K562 (cell line): ENCODE measurements around the gene SNAPC2. TPM values are rescaled to one million over a fixed set of nuclear protein-coding genes. Genes with fewer than 3 reads are reported as not detected.
A peak's percentile ranks its signal among the peaks of the same experiment; 100 is the strongest.

Experiments
- ATAC-seq: fragments of 200-7000 bp; cut with Tn5 transposase; 3 replicates; pipeline ENCODE4 v1.9.1; 2020; ENCODE audit warnings: moderate library complexity
- BruUV-seq: library from RNA; stranded (reverse); fragments of 400-500 nt; replicated peaks from 2 replicates; lab custom pipeline; 2021; lab: Mats Ljungman, UMichigan
- CTCF ChIA-PET: fragments of 300-600 bp; formaldehyde crosslinking; extraction: SDS; loops from one replicate; lab custom pipeline; 2021; ENCODE audit warnings: low intra/inter-chr PET ratio; lab: Yijun Ruan, JAX
- POLR2A ChIA-PET: fragments of 300-600, 350-650 bp; sonication (Branson Sonifier 250); formaldehyde crosslinking; extraction: SDS; loops from one replicate; lab custom pipeline; 2021; ENCODE audit warnings: antibody characterized with exemption, inconsistent platforms; lab: Yijun Ruan, JAX
- DNase-seq, 4 experiments: peaks; one replicate each; pipeline versions ENCODE4 v3.0.0 to v3.0.0-alpha.2; 2011 to 2018; ENCODE audit warnings: low spot score in 3 of 4, mixed read lengths in 3 of 4; ENCODE audit errors: extremely low read depth in 1 of 4
- FAIRE-seq: peaks from 2 replicates; lab custom pipeline; 2011; peaks lifted over from hg19 to GRCh38; lab: Jason Lieb, UNC
- H2AFZ ChIP-seq: 2 replicates; pipeline ENCODE4 v1.6.0; 2011; ENCODE audit warnings: low read depth, low read length, control low read depth, inconsistent platforms
- H3K27ac ChIP-seq: fragments of 200-600 bp; 3 replicates; pipeline ENCODE4 v1.8.0; 2011; ENCODE audit warnings: low read depth, mild to moderate bottlenecking, control low read depth, inconsistent platforms, low read length, moderate library complexity, mixed read lengths; ENCODE audit errors: extremely low read depth
- H3K27me3 ChIP-seq, 2 experiments: fragments of 300-600 bp in 1 of 2; 2 replicates in 1 of 2; 3 replicates in 1 of 2; pipeline versions ENCODE4 v1.6.0 to v1.8.0; 2011; ENCODE audit warnings: inconsistent platforms in 2 of 2, low read length in 2 of 2, mild to moderate bottlenecking in 1 of 2, mixed read lengths in 1 of 2, moderate library complexity in 1 of 2; ENCODE audit not compliant: control insufficient read depth in 2 of 2, insufficient read depth in 2 of 2
- H3K36me3 ChIP-seq: fragments of 300-600 bp; 3 replicates; pipeline ENCODE4 v1.8.0; 2011; ENCODE audit warnings: mild to moderate bottlenecking, low read length, inconsistent platforms; ENCODE audit not compliant: control insufficient read depth, insufficient read depth
- H3K4me1 ChIP-seq, 2 experiments: fragments of 200-600 bp in 1 of 2; replicated peaks in 1 of 2; 2 replicates in 1 of 2; 3 replicates in 1 of 2; pipeline versions ENCODE4 v1.5.1 to v1.8.0; 2011; ENCODE audit warnings: inconsistent platforms in 2 of 2, low read length in 2 of 2, mild to moderate bottlenecking in 1 of 2, mixed read lengths in 1 of 2, moderate library complexity in 1 of 2; ENCODE audit not compliant: control insufficient read depth in 2 of 2, insufficient read depth in 2 of 2
- H3K4me2 ChIP-seq: 2 replicates; pipeline ENCODE4 v1.6.1; 2011; ENCODE audit warnings: low read length, control low read depth, inconsistent platforms, mixed read lengths; ENCODE audit not compliant: insufficient read depth
- H3K4me3 ChIP-seq: fragments of 200-600 bp; sonication (generic), shearing (Covaris generic); 2 replicates; pipeline ENCODE4 v1.5.1; 2016; ENCODE audit warnings: control low read depth, inconsistent platforms
- H3K79me2 ChIP-seq: fragments of 200-600 bp; 3 replicates; pipeline ENCODE4 v1.8.0; 2011; ENCODE audit warnings: low read length, inconsistent platforms; ENCODE audit not compliant: control insufficient read depth, insufficient read depth
- H3K9ac ChIP-seq, 2 experiments: 2 replicates each; pipeline versions ENCODE4 v1.6.0 to v1.6.1; 2011; ENCODE audit warnings: low read depth in 2 of 2, low read length in 2 of 2, control low read depth in 1 of 2, inconsistent platforms in 1 of 2, mild to moderate bottlenecking in 1 of 2, mixed read lengths in 1 of 2; ENCODE audit not compliant: insufficient read depth in 1 of 2
- H3K9me1 ChIP-seq: one replicate; pipeline ENCODE4 v1.6.0; 2011; ENCODE audit warnings: inconsistent platforms, mild to moderate bottlenecking, low read length, moderate library complexity; ENCODE audit not compliant: control insufficient read depth, insufficient read depth
- H3K9me3 ChIP-seq: replicated peaks from 2 replicates; pipeline ENCODE4 v1.5.1; 2011; ENCODE audit warnings: low read depth, low read length, inconsistent platforms; ENCODE audit not compliant: control insufficient read depth, insufficient read depth
- H4K20me1 ChIP-seq: replicated peaks from 2 replicates; pipeline ENCODE4 v1.6.1; 2011; ENCODE audit warnings: low read length, inconsistent platforms, mixed read lengths; ENCODE audit not compliant: control insufficient read depth, insufficient read depth
- POLR2G ChIP-seq: fragments of 200-400 bp; formaldehyde crosslinking; IDR thresholded peaks from 2 replicates; pipeline ENCODE4 v1.6.1; 2017; ENCODE audit warnings: low read depth, mild to moderate bottlenecking, antibody characterized with exemption, low read length, moderate library complexity
- RBFOX2 ChIP-seq: fragments of 200-400 bp; formaldehyde crosslinking; IDR thresholded peaks from 2 replicates; pipeline ENCODE4 v1.6.1; 2017; ENCODE audit warnings: low read depth, mild to moderate bottlenecking, low read length, moderate library complexity
- SMAD2 ChIP-seq: fragments of 150-350 bp; IDR thresholded peaks from 2 replicates; pipeline ENCODE4 v1.6.1; 2014; ENCODE audit warnings: low read depth, mild to moderate bottlenecking, low read length
- ZNF133 ChIP-seq: fragments of 250-450 bp; sonication (Bioruptor Pico); IDR thresholded peaks from 2 replicates; pipeline ENCODE4 v1.4.0; 2020; ENCODE audit warnings: mild to moderate bottlenecking
- WGBS: fragments of 100-300 bp; shearing (Covaris generic); methylation state at CpG from one replicate; pipeline ENCODE4 v1.1.6; 2016; ENCODE audit warnings: low coverage, mixed read lengths; ENCODE audit not compliant: insufficient coverage; ENCODE audit errors: missing lambda C conversion rate; 5-methylcytosine and 5-hydroxymethylcytosine counted together
- in situ Hi-C: fragments of 300-500 bp; cut with MboI; formaldehyde crosslinking; loops from 4 replicates; pipeline ENCODE4 v1.15.0; 2018; ENCODE audit warnings: inconsistent platforms, mixed read lengths
- intact Hi-C: fragments of 100-400 bp; cut with micrococcal nuclease; formaldehyde crosslinking; loops from 2 replicates; pipeline ENCODE4 v1.14.2; 2022
- polyA plus RNA-seq, 8 experiments: library from polyadenylated mRNA; depleted of rRNA in 4 of 8; stranded (reverse) in 5 of 8; unstranded in 3 of 8; fragments of >200 nt; fragmentation: Nextera tagmentation in 2 of 8; fragmentation: Illumina TruSeq in 1 of 8; extraction: Ambion mirVana in 2 of 8; extraction: Trizol in 1 of 8; gene quantifications; 2 replicates each; pipeline versions ENCODE4 v1.2.1 to v1.2.3, GENCODE V29; 2011 to 2014; ENCODE audit warnings: inconsistent platforms in 1 of 8, missing spikeins in 1 of 8
- total RNA-seq, 7 experiments: library from RNA; depleted of rRNA in 6 of 7; stranded (reverse); fragments of >200 nt in 6 of 7; fragmentation: Illumina TruSeq in 2 of 7; extraction: Trizol in 2 of 7; gene quantifications; 2 replicates each; pipeline versions ENCODE4 v1.2.1 to v1.2.3, GENCODE V29; 2011 to 2021; ENCODE audit warnings: low replicate concordance in 1 of 7
- TF ChIP-seq, protein P1 (sequence below), 2 experiments: fragments of 200-800 bp in 1 of 2; sonication (Bioruptor generic) in 1 of 2; sonication (generic) in 1 of 2; formaldehyde crosslinking in 1 of 2; IDR thresholded peaks in 1 of 2; conservative IDR thresholded peaks in 1 of 2; 2 replicates each; pipeline versions ENCODE4 v1.5.0 to v1.6.1; 2016 to 2020; ENCODE audit warnings: missing compliant biosample characterization in 1 of 2, missing genetic modification characterization in 1 of 2, missing genetic modification reagents in 1 of 2
- TF ChIP-seq, protein P2 (sequence below): sonication (generic); formaldehyde crosslinking; IDR thresholded peaks from 2 replicates; pipeline ENCODE4 v1.8.1; 2023; ENCODE audit warnings: mild to moderate bottlenecking, missing genetic modification reagents

SNAPC2 gene
- total and polyA plus RNA-seq, 9 of the 15 experiments (the other 6 are each of a cell fraction or from before 2014, with no cell fraction given), result 0.59 to 45.1 (median 15.3) TPM

DNA sequence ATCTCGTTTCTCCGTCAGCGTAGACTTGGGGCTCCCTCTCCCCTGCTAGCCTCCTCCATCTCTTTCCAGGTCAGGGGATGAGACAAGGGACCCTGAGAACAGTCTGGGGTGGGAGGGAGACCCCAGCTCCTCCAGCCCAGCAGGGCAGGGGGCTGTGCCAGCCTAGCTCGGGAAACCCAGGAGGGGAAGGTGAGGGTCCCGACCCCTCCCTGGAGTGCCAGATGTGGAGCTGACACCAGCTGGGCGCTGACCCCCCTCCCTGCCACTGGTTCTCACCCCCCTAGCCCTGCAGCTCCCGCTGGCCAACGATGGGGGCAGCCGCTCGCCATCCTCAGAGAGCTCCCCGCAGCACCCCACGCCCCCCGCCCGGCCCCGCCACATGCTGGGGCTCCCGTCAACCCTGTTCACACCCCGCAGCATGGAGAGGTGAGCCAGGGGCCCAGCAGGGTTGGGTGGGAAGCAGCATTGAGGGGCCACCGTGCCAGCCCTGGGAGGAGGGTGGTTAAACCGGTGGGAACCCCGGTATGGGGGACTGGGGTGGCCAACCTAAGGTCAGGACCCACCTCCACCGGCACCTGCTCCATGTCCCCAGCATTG, 10.6 kb upstream of the SNAPC2 start (continued):
- TF ChIP-seq, protein P1, sequence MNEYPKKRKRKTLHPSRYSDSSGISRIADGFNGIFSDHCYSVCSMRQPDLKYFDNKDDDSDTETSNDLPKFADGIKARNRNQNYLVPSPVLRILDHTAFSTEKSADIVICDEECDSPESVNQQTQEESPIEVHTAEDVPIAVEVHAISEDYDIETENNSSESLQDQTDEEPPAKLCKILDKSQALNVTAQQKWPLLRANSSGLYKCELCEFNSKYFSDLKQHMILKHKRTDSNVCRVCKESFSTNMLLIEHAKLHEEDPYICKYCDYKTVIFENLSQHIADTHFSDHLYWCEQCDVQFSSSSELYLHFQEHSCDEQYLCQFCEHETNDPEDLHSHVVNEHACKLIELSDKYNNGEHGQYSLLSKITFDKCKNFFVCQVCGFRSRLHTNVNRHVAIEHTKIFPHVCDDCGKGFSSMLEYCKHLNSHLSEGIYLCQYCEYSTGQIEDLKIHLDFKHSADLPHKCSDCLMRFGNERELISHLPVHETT (CRISPR knock-in tag; conservative IDR thresholded peaks at IDR 0.05 in 1 of 2, IDR thresholded peaks at IDR 0.05 in 1 of 2), result no peak
- no peak for TF ChIP-seq ZNF133 (CRISPR knock-in tag)

GRCh38 chr19:7910321-7911161, 9.6 kb upstream of the SNAPC2 start:
- BruUV-seq, result no TSS peak
- DNase-seq, result no peak
- ATAC-seq, result no peak
- Histone ChIP-seq H3K4me1 (peaks cover 0 to 84% of the 10 kb centered on the region in 2 experiments; a peak in 3 of 5 replicates), H3K36me3 (peaks cover 53% of the 10 kb centered on the region; the same call in 1 of the 3 replicates)
- peak; percentile 52 for TF ChIP-seq POLR2G
- peak; percentile 55 for TF ChIP-seq RBFOX2
- TF ChIP-seq SMAD2, result no peak
- TF ChIP-seq, protein P2, sequence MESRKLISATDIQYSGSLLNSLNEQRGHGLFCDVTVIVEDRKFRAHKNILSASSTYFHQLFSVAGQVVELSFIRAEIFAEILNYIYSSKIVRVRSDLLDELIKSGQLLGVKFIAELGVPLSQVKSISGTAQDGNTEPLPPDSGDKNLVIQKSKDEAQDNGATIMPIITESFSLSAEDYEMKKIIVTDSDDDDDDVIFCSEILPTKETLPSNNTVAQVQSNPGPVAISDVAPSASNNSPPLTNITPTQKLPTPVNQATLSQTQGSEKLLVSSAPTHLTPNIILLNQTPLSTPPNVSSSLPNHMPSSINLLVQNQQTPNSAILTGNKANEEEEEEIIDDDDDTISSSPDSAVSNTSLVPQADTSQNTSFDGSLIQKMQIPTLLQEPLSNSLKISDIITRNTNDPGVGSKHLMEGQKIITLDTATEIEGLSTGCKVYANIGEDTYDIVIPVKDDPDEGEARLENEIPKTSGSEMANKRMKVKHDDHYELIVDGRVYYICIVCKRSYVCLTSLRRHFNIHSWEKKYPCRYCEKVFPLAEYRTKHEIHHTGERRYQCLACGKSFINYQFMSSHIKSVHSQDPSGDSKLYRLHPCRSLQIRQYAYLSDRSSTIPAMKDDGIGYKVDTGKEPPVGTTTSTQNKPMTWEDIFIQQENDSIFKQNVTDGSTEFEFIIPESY (CRISPR knock-in tag), result peak; percentile 52; the same call in 1 of the 2 replicates
- TF ChIP-seq, all 486 proteins: peak for 3
- FAIRE-seq, result no peak
- 90% methylated on average over 26 of the region's 54 CpGs for WGBS
- H3K9ac ChIP-seq, result no peak overlapping the region
- no peaks in the 10 kb centered on the region for H3K9me1 ChIP-seq
- H4K20me1 ChIP-seq, result no peaks in the 10 kb centered on the region
- CTCF ChIA-PET, result no interaction called here
- intact Hi-C loops, result no loop called here
- no peak overlapping the region for H3K27ac ChIP-seq
- H3K79me2 ChIP-seq, result peaks cover 28% of the 10 kb centered on the region
- in situ Hi-C loops, result no loop called here
- H3K9me3 ChIP-seq, result no peaks in the 10 kb centered on the region
- no peaks in the 10 kb centered on the region for H3K27me3 ChIP-seq
- H3K4me3 ChIP-seq, result no peak overlapping the region
- H3K4me2 ChIP-seq, result no peak overlapping the region
- no peak overlapping the region for H2AFZ ChIP-seq
- POLR2A ChIA-PET, result interaction anchor here (0.6 to 2.1 kb wide), 2 partner anchors 10 to 41 kb away, joined by 3 to 13 read pairs; partner anchors contain the start of gene SNAPC2
